HCT116 (cell line): Measurements from ENCODE around the gene GLI3. TPM values are rescaled to one million over a fixed set of nuclear protein-coding genes. Genes with fewer than 3 reads are reported as not detected.

Experiments used
- ATAC-seq: fragments of 200-7000 bp; cut with Tn5 transposase; 2 replicates; pipeline ENCODE4 v1.9.1; 2020; ENCODE audit warnings: mild to moderate bottlenecking, moderate library complexity
- BruUV-seq: library from RNA; stranded (reverse); fragments of 400-500 nt; replicated peaks from 2 replicates; lab custom pipeline; 2021; lab: Mats Ljungman, UMichigan
- CTCF ChIA-PET: fragments of 300-600 bp; sonication (Branson Sonifier 250); formaldehyde crosslinking; loops from one replicate; lab custom pipeline; 2021; ENCODE audit warnings: antibody characterized with exemption; lab: Charles Lee
- POLR2A ChIA-PET: fragments of 300-600, 350-600 bp; sonication (Branson Sonifier 250); formaldehyde crosslinking; loops from one replicate; lab custom pipeline; 2021; ENCODE audit warnings: antibody characterized with exemption; lab: Charles Lee
- RAD21 ChIA-PET, 2 experiments: fragments of 300-600 bp; sonication (Branson Sonifier 250); formaldehyde crosslinking; loops; one replicate each; lab custom pipeline; 2023; ENCODE audit warnings: low total read pairs in 2 of 2; ENCODE audit not compliant: uncharacterized antibody in 2 of 2, unreplicated experiment in 2 of 2, low non-redundant PET in 1 of 2; lab: Charles Lee
- DNase-seq: peaks from one replicate; pipeline ENCODE4 v3.0.0-alpha.2; 2010; ENCODE audit warnings: low read depth, low spot score
- H2AFZ ChIP-seq: fragments of 200-600 bp; shearing (Covaris generic), sonication (generic); 2 replicates; pipeline ENCODE4 v1.6.1; 2017; ENCODE audit warnings: low read depth, mixed run types, mixed read lengths, antibody characterized with exemption, low read length; ENCODE audit not compliant: poor library complexity, severe bottlenecking
- H3K27ac ChIP-seq: 2 replicates; pipeline ENCODE4 v1.5.1; 2012; ENCODE audit warnings: low read depth, low read length
- H3K27me3 ChIP-seq: fragments of 200-600 bp; sonication (generic); 2 replicates; pipeline ENCODE4 v1.6.1; 2016; ENCODE audit warnings: mixed run types, low read length, mixed read lengths; ENCODE audit not compliant: insufficient read depth
- H3K36me3 ChIP-seq, 2 experiments: fragments of 200-500 bp in 1 of 2; fragments of 200-600 bp in 1 of 2; sonication (Bioruptor generic) in 1 of 2; sonication (generic) in 1 of 2; 2 replicates each; pipeline versions ENCODE4 v1.5.1 to v1.6.1; 2014 to 2016; ENCODE audit warnings: low read length in 2 of 2, inconsistent platforms in 1 of 2, mixed read lengths in 1 of 2, mixed run types in 1 of 2; ENCODE audit not compliant: insufficient read depth in 2 of 2, control insufficient read depth in 1 of 2
- H3K4me1 ChIP-seq, 2 experiments: fragments of 200-600 bp in 1 of 2; sonication (generic) in 1 of 2; 2 replicates each; pipeline versions ENCODE4 v1.5.1 to v1.6.1; 2012 to 2017; ENCODE audit warnings: low read length in 2 of 2, inconsistent platforms in 1 of 2, mild to moderate bottlenecking in 1 of 2, mixed read lengths in 1 of 2, mixed run types in 1 of 2, moderate library complexity in 1 of 2; ENCODE audit not compliant: insufficient read depth in 2 of 2, control insufficient read depth in 1 of 2
- H3K4me2 ChIP-seq: fragments of 200-600 bp; sonication (generic); 2 replicates; pipeline ENCODE4 v1.6.1; 2017; ENCODE audit warnings: mixed run types, low read length, mixed read lengths
- H3K4me3 ChIP-seq, 2 experiments: fragments of 200-600 bp in 1 of 2; sonication (generic) in 1 of 2; replicated peaks in 1 of 2; 2 replicates each; pipeline ENCODE4 v1.5.1; 2011 to 2016; ENCODE audit warnings: low read length in 2 of 2, control low read depth in 1 of 2, low read depth in 1 of 2, mild to moderate bottlenecking in 1 of 2, mixed read lengths in 1 of 2, mixed run types in 1 of 2
- H3K79me2 ChIP-seq: fragments of 200-600 bp; sonication (generic); 2 replicates; pipeline ENCODE4 v1.6.1; 2017; ENCODE audit warnings: mild to moderate bottlenecking, mixed run types, low read length, moderate library complexity, mixed read lengths; ENCODE audit not compliant: insufficient read depth
- H3K9ac ChIP-seq: fragments of 200-600 bp; sonication (generic); 2 replicates; pipeline ENCODE4 v1.6.1; 2016; ENCODE audit warnings: low read length, mixed read lengths
- H3K9me2 ChIP-seq: fragments of 200-600 bp; sonication (generic), shearing (Covaris generic); 2 replicates; pipeline ENCODE4 v1.6.1; 2017; ENCODE audit warnings: mixed run types, mild to moderate bottlenecking, moderate library complexity; ENCODE audit not compliant: insufficient read depth
- H3K9me3 ChIP-seq, 2 experiments: fragments of 200-500 bp in 1 of 2; fragments of 200-600 bp in 1 of 2; sonication (Bioruptor generic) in 1 of 2; sonication (generic) in 1 of 2; 2 replicates each; pipeline ENCODE4 v1.6.1; 2014 to 2017; ENCODE audit warnings: low read length in 2 of 2, mixed read lengths in 2 of 2, inconsistent platforms in 1 of 2, low read depth in 1 of 2, mild to moderate bottlenecking in 1 of 2, mixed run types in 1 of 2, moderate library complexity in 1 of 2; ENCODE audit not compliant: control insufficient read depth in 1 of 2, insufficient read depth in 1 of 2
- H4K20me1 ChIP-seq: fragments of 200-600 bp; sonication (generic), shearing (Covaris generic); 2 replicates; pipeline ENCODE4 v1.6.1; 2017; ENCODE audit warnings: mixed run types, mild to moderate bottlenecking, moderate library complexity; ENCODE audit not compliant: insufficient read depth
- ATF3 ChIP-seq: IDR thresholded peaks from 2 replicates; pipeline ENCODE4 v1.6.1; 2012
- CBX3 ChIP-seq: IDR thresholded peaks from 2 replicates; pipeline ENCODE4 v1.6.1; 2012; ENCODE audit warnings: low read depth
- CEBPB ChIP-seq: IDR thresholded peaks from 2 replicates; pipeline ENCODE4 v1.6.1; 2012; ENCODE audit warnings: low read depth
- CTCF ChIP-seq, 3 experiments: fragments of 200-600 bp in 1 of 3; sonication (generic) in 1 of 3; IDR thresholded peaks in 2 of 3; conservative IDR thresholded peaks in 1 of 3; 2 replicates each; pipeline ENCODE4 v1.5.1; 2012 to 2017; ENCODE audit warnings: low read depth in 2 of 3, low read length in 2 of 3, antibody characterized with exemption in 1 of 3, borderline replicate concordance in 1 of 3, control low read depth in 1 of 3, mild to moderate bottlenecking in 1 of 3, mixed read lengths in 1 of 3, mixed run types in 1 of 3, moderate library complexity in 1 of 3; ENCODE audit not compliant: insufficient read depth in 1 of 3
- EZH2phosphoT487 ChIP-seq: fragments of 200-600 bp; IDR thresholded peaks from 2 replicates; pipeline ENCODE4 v1.6.1; 2018; ENCODE audit warnings: antibody characterized with exemption, borderline replicate concordance
- JUND ChIP-seq: IDR thresholded peaks from 2 replicates; pipeline ENCODE4 v1.6.1; 2012
- REST ChIP-seq: IDR thresholded peaks from 2 replicates; pipeline ENCODE4 v1.6.1; 2012; ENCODE audit warnings: low read depth
- SP1 ChIP-seq: IDR thresholded peaks from 2 replicates; pipeline ENCODE4 v1.6.1; 2012; ENCODE audit warnings: low read depth
- SRF ChIP-seq: IDR thresholded peaks from 2 replicates; pipeline ENCODE4 v1.6.1; 2012; ENCODE audit warnings: low read depth
- intact Hi-C: fragments of 100-400 bp; cut with micrococcal nuclease; formaldehyde crosslinking; loops from 2 replicates; pipeline ENCODE4 v1.10.0; 2022
- total RNA-seq: library from RNA; stranded (reverse); gene quantifications from one replicate; pipeline ENCODE4 v1.2.1, GENCODE V29; 2021; ENCODE audit not compliant: unreplicated experiment

Gene GLI3
- total RNA-seq, 1 experiment from 2014 or later = 0.07 TPM

- intact Hi-C loops = no loop called here
- H3K36me3 ChIP-seq = no peaks in the 10 kb centered on the region
- no peak overlapping the region for H3K27ac ChIP-seq
- ChIA-PET RAD21 (no interaction called here), CTCF (no interaction called here), POLR2A (no interaction called here)
- H3K4me1 ChIP-seq = no peaks in the 10 kb centered on the region
- no peaks in the 10 kb centered on the region for H3K79me2 ChIP-seq
- DNase-seq = no peak
- H3K27me3 ChIP-seq = 0 out of 2 replicates have a peak, but pooled peaks cover 5% of the 10 kb centered on the region
- no peak for TF ChIP-seq CBX3
- no peak for TF ChIP-seq SRF
- no peak for TF ChIP-seq JUND
- TF ChIP-seq REST = no peak
- no peak for TF ChIP-seq EZH2phosphoT487
- no peak for TF ChIP-seq SP1
- TF ChIP-seq ATF3 = no peak
- TF ChIP-seq CEBPB = no peak
- no peak for TF ChIP-seq CTCF (IDR thresholded peaks at IDR 0.05 in 2 of 3, conservative IDR thresholded peaks at IDR 0.05 in 1 of 3; ENCODE audit: borderline replicate concordance in 1 of 3, insufficient read depth in 1 of 3, low read depth in 2 of 3, low read length in 2 of 3)
- H3K9me3 ChIP-seq = no peaks in the 10 kb centered on the region
- no peak for ATAC-seq
- H3K4me3 ChIP-seq = no peak overlapping the region
- no peaks in the 10 kb centered on the region for H3K9me2 ChIP-seq
- no peak overlapping the region for H3K9ac ChIP-seq
- no peak overlapping the region for H2AFZ ChIP-seq
- H3K4me2 ChIP-seq = no peak overlapping the region
- no TSS peak for BruUV-seq
- no peaks in the 10 kb centered on the region for H4K20me1 ChIP-seq
Measured at GRCh38 chr7:42156967-42157721, 79.9 kb downstream of the GLI3 start.
